Testis (tissue), 2 donors: Measurements from ENCODE around the gene KRTAP10-9.

ENCODE experiments used
- CTCF ChIP-seq, 3 experiments: fragments of 450-650 bp in 2 of 3; fragments of 200-600 bp in 1 of 3; sonication (generic) in 1 of 3; IDR thresholded peaks; one replicate each; pipeline ENCODE4 v1.5.1; 2016 to 2019; ENCODE audit warnings: antibody characterized with exemption in 3 of 3, mild to moderate bottlenecking in 2 of 3, moderate library complexity in 1 of 3
- POLR2A ChIP-seq: fragments of 450-650 bp; IDR thresholded peaks from one replicate; pipeline ENCODE4 v1.6.1; 2017; ENCODE audit warnings: antibody characterized with exemption, mild to moderate bottlenecking, moderate library complexity

- TF ChIP-seq POLR2A: no peak
- TF ChIP-seq CTCF (IDR thresholded peaks at IDR 0.05): no peak
These were observed 23.6 kb upstream of the KRTAP10-9 start for GRCh38 chr21:44603109-44603875.
